Stomach smooth muscle (tissue), 2 donors: ENCODE measurements around the gene HTR6.

Source experiments
- H3K27ac ChIP-seq: one replicate; pipeline ENCODE4 v1.7.0; 2013; ENCODE audit warnings: mild to moderate bottlenecking, low read length, inconsistent platforms
- H3K27me3 ChIP-seq, 2 donors: one replicate each; pipeline ENCODE4 v1.7.0; 2013; ENCODE audit warnings: low read length in 2 of 2; ENCODE audit not compliant: insufficient read depth in 2 of 2, control insufficient read depth in 1 of 2
- H3K36me3 ChIP-seq, 2 donors: one replicate each; pipeline ENCODE4 v1.7.0; 2013; ENCODE audit warnings: low read length in 2 of 2; ENCODE audit not compliant: control insufficient read depth in 2 of 2, insufficient read depth in 2 of 2
- H3K4me1 ChIP-seq: one replicate; pipeline ENCODE4 v1.7.0; 2013; ENCODE audit warnings: low read length; ENCODE audit not compliant: control insufficient read depth, insufficient read depth
- H3K4me3 ChIP-seq, 2 donors: one replicate each; pipeline ENCODE4 v1.7.0; 2013; ENCODE audit warnings: low read length in 2 of 2
- H3K9ac ChIP-seq, 2 donors: one replicate each; pipeline ENCODE4 v1.7.0; 2013; ENCODE audit warnings: low read length in 2 of 2, mild to moderate bottlenecking in 1 of 2
- H3K9me3 ChIP-seq, 2 donors: one replicate each; pipeline ENCODE4 v1.7.0; 2013; ENCODE audit warnings: low read length in 2 of 2; ENCODE audit not compliant: control insufficient read depth in 2 of 2
- donor health status: healthy.
- donor health status: Pancreatic carcinoma.

HTR6 gene

GRCh38 chr1:19715334-19716203 lies 50.9 kb downstream of the HTR6 start:
- Histone ChIP-seq H3K27me3 (no peaks in the 10 kb centered on the region), H3K9ac (no peak overlapping the region), H3K4me1 (peaks cover 2% of the 10 kb centered on the region), H3K27ac (no peak overlapping the region), H3K9me3 (no peaks in the 10 kb centered on the region), H3K4me3 (no peak overlapping the region), H3K36me3 (peaks cover 0 to 6% of the 10 kb centered on the region in 2 donors)

- Histone ChIP-seq H3K4me1 (peaks cover 7% of the 10 kb centered on the region), H3K27me3 (no peaks in the 10 kb centered on the region), H3K9me3 (no peaks in the 10 kb centered on the region), H3K9ac (no peak overlapping the region), H3K27ac (no peak overlapping the region), H3K4me3 (no peak overlapping the region), H3K36me3 (peaks cover 0 to 4% of the 10 kb centered on the region in 2 donors)
Measured at GRCh38 chr1:19717467-19717866, 52.8 kb downstream of the HTR6 start.

- peaks cover 0 to 4% of the 10 kb centered on the region in 2 donors for H3K36me3 ChIP-seq
- H3K27ac ChIP-seq, result no peak overlapping the region
- H3K4me1 ChIP-seq, result peaks cover 7% of the 10 kb centered on the region
- no peak overlapping the region for H3K9ac ChIP-seq
- no peaks in the 10 kb centered on the region for H3K9me3 ChIP-seq
- H3K4me3 ChIP-seq, result no peak overlapping the region
- H3K27me3 ChIP-seq, result no peaks in the 10 kb centered on the region
Measured at GRCh38 chr1:19720174-19720573, 55.5 kb downstream of the HTR6 start.

- no peak overlapping the region for H3K4me3 ChIP-seq
- H3K4me1 ChIP-seq, result peaks cover 7% of the 10 kb centered on the region
- no peaks in the 10 kb centered on the region for H3K27me3 ChIP-seq
- peaks cover 0 to 8% of the 10 kb centered on the region in 2 donors for H3K36me3 ChIP-seq
- H3K9ac ChIP-seq, result no peak overlapping the region
- no peak overlapping the region for H3K27ac ChIP-seq
- H3K9me3 ChIP-seq, result no peaks in the 10 kb centered on the region
Measured at GRCh38 chr1:19720973-19721372, 56.3 kb downstream of the HTR6 start.

- Histone ChIP-seq H3K4me1 (peaks cover 7% of the 10 kb centered on the region), H3K27ac (no peak overlapping the region), H3K36me3 (peaks cover 2 to 12% of the 10 kb centered on the region in 2 donors), H3K9me3 (no peaks in the 10 kb centered on the region), H3K4me3 (no peak overlapping the region), H3K9ac (no peak overlapping the region), H3K27me3 (no peaks in the 10 kb centered on the region)
Measured at GRCh38 chr1:19723874-19724273, 59.2 kb downstream of the HTR6 start.

GRCh38 chr1:19725606-19726005 lies 60.9 kb downstream of the HTR6 start:
- no peaks in the 10 kb centered on the region for H3K27me3 ChIP-seq
- peaks cover 4% of the 10 kb centered on the region for H3K4me1 ChIP-seq
- no peak overlapping the region for H3K9ac ChIP-seq
- H3K36me3 ChIP-seq, result peaks cover 5 to 12% of the 10 kb centered on the region in 2 donors
- H3K4me3 ChIP-seq, result no peak overlapping the region
- peaks cover 0 to 7% of the 10 kb centered on the region in 2 donors for H3K9me3 ChIP-seq
- no peak overlapping the region for H3K27ac ChIP-seq

- H3K36me3 ChIP-seq, result peaks cover 5 to 11% of the 10 kb centered on the region in 2 donors
- H3K27ac ChIP-seq, result no peak overlapping the region
- no peaks in the 10 kb centered on the region for H3K27me3 ChIP-seq
- H3K4me3 ChIP-seq, result no peak overlapping the region
- H3K9me3 ChIP-seq, result peaks cover 0 to 7% of the 10 kb centered on the region in 2 donors
- peaks cover 9% of the 10 kb centered on the region for H3K4me1 ChIP-seq
- no peak overlapping the region for H3K9ac ChIP-seq
Measured at GRCh38 chr1:19728413-19729145, 63.9 kb downstream of the HTR6 start.

- Histone ChIP-seq H3K27me3 (no peaks in the 10 kb centered on the region), H3K4me3 (no peak overlapping the region), H3K4me1 (peaks cover 18% of the 10 kb centered on the region), H3K36me3 (peaks cover 5 to 9% of the 10 kb centered on the region in 2 donors), H3K9me3 (peaks cover 0 to 7% of the 10 kb centered on the region in 2 donors), H3K9ac (no peak overlapping the region), H3K27ac (no peak overlapping the region)
Measured at GRCh38 chr1:19730232-19730631, 65.6 kb downstream of the HTR6 start.
